Endothelial cell of umbilical vein (primary cell): ENCODE results near the gene SMIM7. TPM values are rescaled to one million over a fixed set of nuclear protein-coding genes. Genes with fewer than 3 reads are reported as not detected.

ENCODE experiments used
- BruUV-seq: library from RNA; stranded (reverse); fragments of 400-500 nt; replicated peaks from 2 replicates; lab custom pipeline; 2021; lab: Mats Ljungman, UMichigan
- CTCF ChIA-PET: fragments of 300-600, 350-600 bp; sonication (Branson Sonifier 250); formaldehyde crosslinking; loops from one replicate; lab custom pipeline; 2021; ENCODE audit warnings: antibody characterized with exemption, inconsistent platforms; lab: Charles Lee
- POLR2A ChIA-PET: fragments of 300-600, 350-600 bp; sonication (Branson Sonifier 250); formaldehyde crosslinking; loops from one replicate; lab custom pipeline; 2021; ENCODE audit warnings: antibody characterized with exemption, inconsistent platforms; lab: Charles Lee
- DNase-seq: peaks from one replicate; pipeline ENCODE4 v3.0.0-alpha.2; 2011; ENCODE audit warnings: low read depth, low spot score
- FAIRE-seq: peaks from 2 replicates; lab custom pipeline; 2011; peaks lifted over from hg19 to GRCh38; lab: Jason Lieb, UNC
- H2AFZ ChIP-seq: 2 replicates; pipeline ENCODE4 v1.6.0; 2012; ENCODE audit warnings: low read depth, low read length, control low read depth, inconsistent platforms
- H3K27ac ChIP-seq: 2 replicates; pipeline ENCODE4 v1.5.1; 2011; ENCODE audit warnings: low read depth, mild to moderate bottlenecking, control low read depth, low read length, moderate library complexity; ENCODE audit not compliant: insufficient read depth
- H3K27me3 ChIP-seq, 2 experiments: 2 replicates each; pipeline versions ENCODE4 v1.6.0 to v1.6.1; 2011; ENCODE audit warnings: low read length in 2 of 2, mixed read lengths in 1 of 2; ENCODE audit not compliant: control insufficient read depth in 2 of 2, insufficient read depth in 2 of 2
- H3K36me3 ChIP-seq, 2 experiments: 2 replicates in 1 of 2; 3 replicates in 1 of 2; pipeline ENCODE4 v1.5.1; 2011; ENCODE audit warnings: low read length in 2 of 2, mild to moderate bottlenecking in 1 of 2, moderate library complexity in 1 of 2; ENCODE audit not compliant: control insufficient read depth in 2 of 2, insufficient read depth in 2 of 2; ENCODE audit errors: extremely low read depth in 1 of 2
- H3K4me1 ChIP-seq: 3 replicates; pipeline ENCODE4 v1.5.1; 2011; ENCODE audit warnings: mild to moderate bottlenecking, low read length; ENCODE audit not compliant: control insufficient read depth, insufficient read depth; ENCODE audit errors: extremely low read depth
- H3K4me2 ChIP-seq: 2 replicates; pipeline ENCODE4 v1.6.1; 2011; ENCODE audit warnings: low read length, control low read depth, mixed read lengths; ENCODE audit not compliant: insufficient read depth
- H3K4me3 ChIP-seq, 3 experiments: fragments of 200-600 bp in 1 of 3; sonication (generic), shearing (Covaris generic) in 1 of 3; replicated peaks in 1 of 3; 2 replicates each; pipeline ENCODE4 v1.5.1; 2011 to 2016; ENCODE audit warnings: control low read depth in 3 of 3, low read length in 3 of 3, mild to moderate bottlenecking in 2 of 3, inconsistent platforms in 1 of 3, low read depth in 1 of 3, moderate library complexity in 1 of 3; ENCODE audit not compliant: insufficient read depth in 1 of 3
- H3K79me2 ChIP-seq: 2 replicates; pipeline ENCODE4 v1.6.0; 2012; ENCODE audit warnings: low read length, inconsistent platforms; ENCODE audit not compliant: control insufficient read depth, insufficient read depth
- H3K9ac ChIP-seq: replicated peaks from 2 replicates; pipeline ENCODE3; 2011; ENCODE audit warnings: low read length, control low read depth; ENCODE audit not compliant: insufficient read depth; ENCODE audit errors: extremely low read depth
- H3K9me1 ChIP-seq: replicated peaks from 3 replicates; pipeline ENCODE4 v1.6.0; 2011; ENCODE audit warnings: mild to moderate bottlenecking, low read length; ENCODE audit not compliant: control insufficient read depth, insufficient read depth; ENCODE audit errors: extremely low read depth
- H3K9me3 ChIP-seq: replicated peaks from 2 replicates; pipeline ENCODE4 v1.5.1; 2012; ENCODE audit warnings: low read length, inconsistent platforms; ENCODE audit not compliant: control insufficient read depth, insufficient read depth
- H4K20me1 ChIP-seq: replicated peaks from 2 replicates; pipeline ENCODE3; 2011; ENCODE audit warnings: mild to moderate bottlenecking, low read length; ENCODE audit not compliant: control insufficient read depth, insufficient read depth; ENCODE audit errors: extremely low read depth
- CTCF ChIP-seq, 2 donors: IDR thresholded peaks; 1 replicate in 1 of 2; 2 replicates in 1 of 2; pipeline ENCODE4 v1.5.1; 2011; ENCODE audit warnings: low read length in 2 of 2, mild to moderate bottlenecking in 2 of 2, moderate library complexity in 2 of 2, control low read depth in 1 of 2, inconsistent platforms in 1 of 2, low read depth in 1 of 2; ENCODE audit not compliant: insufficient read depth in 1 of 2; ENCODE audit errors: extremely low read depth in 1 of 2
- EZH2 ChIP-seq: IDR thresholded peaks from 2 replicates; pipeline ENCODE4 v1.6.1; 2012; ENCODE audit warnings: borderline replicate concordance, low read depth, mild to moderate bottlenecking, moderate library complexity, low read length, inconsistent platforms; ENCODE audit not compliant: severe bottlenecking
- FOS ChIP-seq: IDR thresholded peaks from 2 replicates; pipeline ENCODE4 v1.6.1; 2011; ENCODE audit warnings: mild to moderate bottlenecking, low read length, moderate library complexity, borderline replicate concordance; ENCODE audit not compliant: insufficient read depth
- GATA2 ChIP-seq: IDR thresholded peaks from 2 replicates; pipeline ENCODE4 v1.7.0; 2011; ENCODE audit warnings: low read depth, mild to moderate bottlenecking, moderate library complexity, mixed read lengths, low read length; ENCODE audit not compliant: insufficient read length, insufficient read depth
- JUN ChIP-seq: IDR thresholded peaks from 2 replicates; pipeline ENCODE4 v1.6.1; 2011; ENCODE audit warnings: borderline replicate concordance, low read depth; ENCODE audit not compliant: insufficient read length, insufficient read depth
- MAX ChIP-seq: IDR thresholded peaks from 2 replicates; pipeline ENCODE4 v1.6.1; 2011; ENCODE audit not compliant: insufficient read depth, insufficient read length
- MYC ChIP-seq: IDR thresholded peaks from one replicate; pipeline ENCODE4 v1.6.1; 2011; ENCODE audit warnings: mild to moderate bottlenecking, low read depth, low read length
- POLR2A ChIP-seq: IDR thresholded peaks from 2 replicates; pipeline ENCODE4 v1.6.1; 2012; ENCODE audit warnings: low read depth, mild to moderate bottlenecking, control low read depth, low read length
- POLR2AphosphoS5 ChIP-seq: IDR thresholded peaks from 2 replicates; pipeline ENCODE4 v1.6.1; 2012; ENCODE audit warnings: low read depth, mild to moderate bottlenecking, control low read depth, low read length, moderate library complexity; ENCODE audit not compliant: insufficient read depth
- dilution Hi-C: fragments of 300-500 bp; cut with MboI; formaldehyde crosslinking; loops from one replicate; pipeline ENCODE4 v1.15.0; 2019; ENCODE audit warnings: low sequenced_read_pairs; ENCODE audit not compliant: extremely low pct_ligation_motif_present
- intact Hi-C: fragments of 100-400 bp; cut with micrococcal nuclease; formaldehyde crosslinking; loops from one replicate; pipeline ENCODE4 v1.10.0; 2022
- polyA plus RNA-seq, 4 experiments: library from polyadenylated mRNA; depleted of rRNA in 3 of 4; stranded (reverse) in 3 of 4; unstranded in 1 of 4; fragments of >200 nt; gene quantifications; 2 replicates each; pipeline versions ENCODE4 v1.2.1 to v1.2.3, GENCODE V29; 2011 to 2012; ENCODE audit warnings: missing spikeins in 1 of 4
- total RNA-seq: library from RNA; stranded (reverse); gene quantifications from 2 replicates; pipeline ENCODE4 v1.2.3, GENCODE V29; 2021

The SMIM7 gene
- total and polyA plus RNA-seq, 2 donors (not counting 3 experiments of a cell fraction or from before 2014, with no cell fraction given), result 51.1 to 62.0 TPM

- no peak overlapping the region for H3K4me3 ChIP-seq
- FAIRE-seq (no peak), DNase-seq (no peak)
- H3K27me3 ChIP-seq, result no peaks in the 10 kb centered on the region
- no peak for TF ChIP-seq MAX
- no peak for TF ChIP-seq POLR2AphosphoS5
- no peak for TF ChIP-seq EZH2
- TF ChIP-seq FOS, result no peak
- no peak for TF ChIP-seq MYC
- no peak for TF ChIP-seq POLR2A
- TF ChIP-seq JUN, result no peak
- TF ChIP-seq GATA2, result no peak
- no peak for TF ChIP-seq CTCF (IDR thresholded peaks at IDR 0.05; ENCODE audit: extremely low read depth in 1 of 2, insufficient read depth in 1 of 2, low read depth in 1 of 2, low read length in 2 of 2)
- no TSS peak for BruUV-seq
- intact Hi-C loops, result no loop called here
- H3K9me3 ChIP-seq, result no peaks in the 10 kb centered on the region
- H3K4me2 ChIP-seq, result no peak overlapping the region
- no peaks in the 10 kb centered on the region for H3K9me1 ChIP-seq
- no peaks in the 10 kb centered on the region for H4K20me1 ChIP-seq
- no peak overlapping the region for H3K27ac ChIP-seq
- no peaks in the 10 kb centered on the region for H3K36me3 ChIP-seq
- no peaks in the 10 kb centered on the region for H3K79me2 ChIP-seq
- ChIA-PET POLR2A (no interaction called here), CTCF (interaction anchor here (0.6 kb wide), 1 partner anchor 305 kb away, joined by 3 read pairs; no protein-coding TSS in a partner anchor)
- dilution Hi-C loops, result no loop called here
- no peak overlapping the region for H2AFZ ChIP-seq
- H3K4me1 ChIP-seq, result peaks cover 4% of the 10 kb centered on the region
- H3K9ac ChIP-seq, result no peak overlapping the region
Observed at GRCh38 chr19:16668176-16668575, 8.2 kb upstream of the SMIM7 start.
